SH-SY5Y (cell line): ENCODE results near the gene RND2.

Experiments used
- GATA2 ChIP-seq: IDR thresholded peaks from 2 replicates; pipeline ENCODE4 v1.6.1; 2011; ENCODE audit warnings: mild to moderate bottlenecking, low read depth, low read length
- GATA3 ChIP-seq: IDR thresholded peaks from 2 replicates; pipeline ENCODE4 v1.6.1; 2011; ENCODE audit warnings: low read depth, mild to moderate bottlenecking, low read length, moderate library complexity

GRCh38 chr17:43039646-43040045 is 14.6 kb downstream of the RND2 start:
- TF ChIP-seq GATA2 (no peak), GATA3 (no peak)
